ENCODE results near the gene SUSD3. TPM values are rescaled to one million over a fixed set of nuclear protein-coding genes. Genes with fewer than 3 reads are reported as not detected.

The SUSD3 gene
- total RNA-seq, 4 donors from 2014 or later = 0.83 to 3.3 (median 1.4) TPM

DNA sequence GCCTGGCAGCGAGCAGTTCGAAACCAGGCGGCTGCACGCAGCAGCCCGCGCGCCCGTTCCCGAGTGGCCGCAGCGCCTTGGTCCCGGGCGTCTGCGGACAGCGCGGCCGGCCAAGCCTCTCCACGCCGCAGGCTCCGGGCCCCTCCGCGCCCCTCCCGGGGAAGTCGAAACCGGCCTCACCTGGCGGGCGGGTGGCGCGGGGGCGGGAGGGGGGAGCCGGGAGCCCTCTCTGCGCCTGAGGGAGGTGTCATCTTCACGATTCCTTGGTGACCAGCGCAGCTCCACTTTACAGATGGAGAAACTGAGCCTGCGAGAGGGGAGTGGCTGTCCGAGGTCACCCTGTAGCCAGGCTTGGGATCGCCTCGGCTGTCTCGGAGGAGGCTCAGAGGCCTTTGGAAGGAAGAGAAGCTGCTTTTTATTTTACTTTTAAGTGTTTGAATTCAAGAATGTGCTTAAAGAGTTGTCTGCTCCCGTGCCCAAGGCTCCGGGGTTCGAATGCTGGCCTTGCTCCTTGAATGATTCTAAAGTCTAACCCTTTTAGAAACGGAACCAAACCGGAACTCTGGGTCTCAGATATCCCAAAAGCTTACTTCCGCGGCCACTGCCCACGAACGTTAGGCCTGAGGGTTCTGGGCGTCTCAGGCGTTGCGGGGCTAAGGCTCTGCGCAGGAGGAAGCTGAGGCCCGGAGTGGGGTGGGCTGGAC, 662 bp downstream of the SUSD3 start:
- DNase-seq (ENCODE audit: extremely low spot score) = no peak
- intact Hi-C loops (cut with DNase I) = no loop called here
- H3K27ac ChIP-seq (replicated peaks in 1 of 4) = peak overlapping the region in 3 of 4 donors; percentile 42 to 68 (median 52)
- TF ChIP-seq POLR2AphosphoS5 (IDR thresholded peaks at IDR 0.05) (no peak), EP300 (IDR thresholded peaks at IDR 0.05) (no peak), POLR2A (IDR thresholded peaks at IDR 0.05; ENCODE audit: low read depth) (no peak)
- TF ChIP-seq, protein P1, sequence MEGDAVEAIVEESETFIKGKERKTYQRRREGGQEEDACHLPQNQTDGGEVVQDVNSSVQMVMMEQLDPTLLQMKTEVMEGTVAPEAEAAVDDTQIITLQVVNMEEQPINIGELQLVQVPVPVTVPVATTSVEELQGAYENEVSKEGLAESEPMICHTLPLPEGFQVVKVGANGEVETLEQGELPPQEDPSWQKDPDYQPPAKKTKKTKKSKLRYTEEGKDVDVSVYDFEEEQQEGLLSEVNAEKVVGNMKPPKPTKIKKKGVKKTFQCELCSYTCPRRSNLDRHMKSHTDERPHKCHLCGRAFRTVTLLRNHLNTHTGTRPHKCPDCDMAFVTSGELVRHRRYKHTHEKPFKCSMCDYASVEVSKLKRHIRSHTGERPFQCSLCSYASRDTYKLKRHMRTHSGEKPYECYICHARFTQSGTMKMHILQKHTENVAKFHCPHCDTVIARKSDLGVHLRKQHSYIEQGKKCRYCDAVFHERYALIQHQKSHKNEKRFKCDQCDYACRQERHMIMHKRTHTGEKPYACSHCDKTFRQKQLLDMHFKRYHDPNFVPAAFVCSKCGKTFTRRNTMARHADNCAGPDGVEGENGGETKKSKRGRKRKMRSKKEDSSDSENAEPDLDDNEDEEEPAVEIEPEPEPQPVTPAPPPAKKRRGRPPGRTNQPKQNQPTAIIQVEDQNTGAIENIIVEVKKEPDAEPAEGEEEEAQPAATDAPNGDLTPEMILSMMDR (IDR thresholded peaks at IDR 0.05) = no peak
- peaks cover 0 to 21% (median 0%) of the 10 kb centered on the region in 4 donors for H3K27me3 ChIP-seq
- H3K4me1 ChIP-seq = peaks cover 16 to 31% (median 27%) of the 10 kb centered on the region in 4 donors
- no peaks in the 10 kb centered on the region for H3K9me3 ChIP-seq
- H3K36me3 ChIP-seq = no peaks in the 10 kb centered on the region
- 49% methylated on average over 22 of the region's 53 CpGs for WGBS
- H3K4me3 ChIP-seq = peak overlapping the region; percentile 53 to 68 (median 57)

GRCh38 chr9:93059715-93060578, 1.4 kb downstream of the SUSD3 start:
- H3K36me3 ChIP-seq = no peaks in the 10 kb centered on the region
- no peak overlapping the region for H3K27ac ChIP-seq (replicated peaks in 1 of 4)
- H3K9me3 ChIP-seq = no peaks in the 10 kb centered on the region
- intact Hi-C loops (cut with DNase I) = no loop called here
- H3K4me3 ChIP-seq = peak overlapping the region; percentile 53 to 68 (median 57)
- H3K4me1 ChIP-seq = peaks cover 16 to 31% (median 27%) of the 10 kb centered on the region in 4 donors
- DNase-seq (ENCODE audit: extremely low spot score) = no peak
- TF ChIP-seq POLR2AphosphoS5 (IDR thresholded peaks at IDR 0.05) = no peak
- H3K27me3 ChIP-seq = peaks cover 0 to 21% (median 0%) of the 10 kb centered on the region in 4 donors
- 85% methylated on average over 6 of the region's 7 CpGs for WGBS

DNA sequence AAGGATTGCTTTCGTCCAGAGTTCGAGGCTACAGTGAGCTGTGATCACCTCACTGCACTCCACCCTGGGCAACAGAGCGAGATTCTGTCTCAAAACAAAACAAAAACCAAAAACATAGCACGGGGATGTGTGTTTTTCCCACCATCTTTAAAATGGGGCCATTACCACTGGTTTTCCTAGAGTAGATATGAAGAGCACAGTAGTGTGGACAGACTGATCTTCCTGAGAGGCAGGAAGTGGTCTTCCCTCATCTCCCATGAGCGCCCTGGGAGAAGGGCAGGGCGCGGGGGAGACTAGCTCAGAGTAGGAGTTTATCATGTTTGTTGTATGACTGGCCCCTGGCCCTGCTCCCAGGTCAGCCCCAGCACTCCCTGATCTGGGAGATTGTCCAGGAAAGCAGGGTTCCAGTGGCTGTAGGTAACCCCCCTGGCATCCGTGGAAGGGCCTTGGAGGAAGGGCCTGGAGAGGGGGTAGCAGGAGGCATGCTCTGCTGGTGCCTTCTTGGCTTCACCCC, 2.3 kb downstream of the SUSD3 start:
- Histone ChIP-seq H3K9me3 (no peaks in the 10 kb centered on the region), H3K27me3 (peaks cover 0 to 21% (median 0%) of the 10 kb centered on the region in 4 donors), H3K4me3 (no peak overlapping the region), H3K36me3 (no peaks in the 10 kb centered on the region), H3K4me1 (peaks cover 16 to 31% (median 27%) of the 10 kb centered on the region in 4 donors), H3K27ac (replicated peaks in 1 of 4) (no peak overlapping the region)
- TF ChIP-seq, protein P1 (IDR thresholded peaks at IDR 0.05) = no peak
- no peak for TF ChIP-seq POLR2A (IDR thresholded peaks at IDR 0.05; ENCODE audit: low read depth)
- no peak for TF ChIP-seq EP300 (IDR thresholded peaks at IDR 0.05)
- TF ChIP-seq POLR2AphosphoS5 (IDR thresholded peaks at IDR 0.05) = no peak
- no peak for DNase-seq (ENCODE audit: extremely low spot score)
- intact Hi-C loops (cut with DNase I) = no loop called here
- WGBS = 92% methylated on average over 7 of the region's 8 CpGs

GRCh38 chr9:93061260-93061751, 2.8 kb downstream of the SUSD3 start:
- intact Hi-C loops (cut with DNase I) = no loop called here
- no peak for DNase-seq (ENCODE audit: extremely low spot score)
- Histone ChIP-seq H3K4me3 (no peak overlapping the region), H3K36me3 (no peaks in the 10 kb centered on the region), H3K27ac (replicated peaks in 1 of 4) (no peak overlapping the region), H3K4me1 (peaks cover 16 to 31% (median 27%) of the 10 kb centered on the region in 4 donors), H3K9me3 (no peaks in the 10 kb centered on the region), H3K27me3 (peaks cover 0 to 21% (median 0%) of the 10 kb centered on the region in 4 donors)
- WGBS = no CpG with 5 or more reads among the region's 4 CpGs
- TF ChIP-seq POLR2AphosphoS5 (IDR thresholded peaks at IDR 0.05) (no peak), EP300 (IDR thresholded peaks at IDR 0.05) (no peak), POLR2A (IDR thresholded peaks at IDR 0.05; ENCODE audit: low read depth) (no peak)
- TF ChIP-seq, protein P1 (IDR thresholded peaks at IDR 0.05) = no peak
